D721Med (cell line): ENCODE measurements around the gene TSPAN12.

Experiments
- DNase-seq: peaks from one replicate; pipeline ENCODE4 v3.0.0; 2011; ENCODE audit warnings: low spot score; ENCODE audit not compliant: insufficient read length
- FAIRE-seq: peaks from 2 replicates; lab custom pipeline; 2011; peaks lifted over from hg19 to GRCh38; lab: Jason Lieb, UNC
- CTCF ChIP-seq: IDR thresholded peaks from 2 replicates; pipeline ENCODE4 v1.5.1; 2012; ENCODE audit warnings: mild to moderate bottlenecking, control low read depth; ENCODE audit not compliant: insufficient read depth; ENCODE audit errors: missing control alignments

TSPAN12 gene

GRCh38 chr7:120860156-120860555 lies 2.2 kb upstream of the TSPAN12 start:
- TF ChIP-seq CTCF, result no peak
- DNase-seq (no peak), FAIRE-seq (no peak)

GRCh38 chr7:120859459-120859858 lies 1.5 kb upstream of the TSPAN12 start:
- TF ChIP-seq CTCF, result no peak
- DNase-seq, result no peak
- no peak for FAIRE-seq

GRCh38 chr7:120856621-120857352 lies 1.2 kb downstream of the TSPAN12 start:
- no peak for DNase-seq
- FAIRE-seq, result no peak
- TF ChIP-seq CTCF, result no peak

- no peak for FAIRE-seq
- TF ChIP-seq CTCF, result no peak
- DNase-seq, result no peak
Measured at GRCh38 chr7:120856198-120856597, 1.7 kb downstream of the TSPAN12 start.

- FAIRE-seq (no peak), DNase-seq (no peak)
- no peak for TF ChIP-seq CTCF
Measured at GRCh38 chr7:120852700-120853099, 5.2 kb downstream of the TSPAN12 start.

GRCh38 chr7:120843109-120843508 lies 14.8 kb downstream of the TSPAN12 start:
- FAIRE-seq (no peak), DNase-seq (no peak)
- TF ChIP-seq CTCF, result no peak

DNA sequence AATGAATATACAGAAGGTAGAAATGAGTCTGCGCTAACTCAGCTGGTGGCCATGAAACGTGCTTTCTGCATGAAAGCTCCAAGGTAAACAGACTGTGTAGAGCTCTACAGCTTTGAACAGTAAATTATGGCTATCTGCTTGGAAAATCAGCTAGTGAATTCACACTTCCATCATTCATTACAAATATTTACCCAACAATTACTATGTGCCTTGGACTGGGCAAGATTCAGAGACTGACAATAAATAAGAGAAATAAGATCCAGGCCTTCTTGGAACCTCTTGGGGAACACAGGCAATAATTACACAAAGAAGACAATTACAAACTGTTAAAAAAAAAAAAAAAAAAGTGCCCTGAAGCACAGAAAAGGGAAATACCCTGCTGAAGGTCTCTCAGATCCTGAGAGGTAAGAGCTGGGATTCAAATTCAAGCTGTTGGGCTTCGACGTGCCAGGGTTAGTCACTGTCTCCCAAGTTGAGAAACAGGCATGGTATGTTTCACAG lies 15.8 kb downstream of the TSPAN12 start:
- no peak for TF ChIP-seq CTCF
- FAIRE-seq (no peak), DNase-seq (no peak)
